Left hindlimb (tissue), 1 donor: ENCODE data around the gene NTN4.
"Not testable (repeated sequence)": the region's sequence is repeated elsewhere in the genome, so short reads cannot be mapped to it uniquely, and the experiment has no call there.

Experiments used
- DNase-seq: peaks from one replicate; pipeline ENCODE4 v3.0.0-alpha.2; 2018

NTN4 gene

DNA sequence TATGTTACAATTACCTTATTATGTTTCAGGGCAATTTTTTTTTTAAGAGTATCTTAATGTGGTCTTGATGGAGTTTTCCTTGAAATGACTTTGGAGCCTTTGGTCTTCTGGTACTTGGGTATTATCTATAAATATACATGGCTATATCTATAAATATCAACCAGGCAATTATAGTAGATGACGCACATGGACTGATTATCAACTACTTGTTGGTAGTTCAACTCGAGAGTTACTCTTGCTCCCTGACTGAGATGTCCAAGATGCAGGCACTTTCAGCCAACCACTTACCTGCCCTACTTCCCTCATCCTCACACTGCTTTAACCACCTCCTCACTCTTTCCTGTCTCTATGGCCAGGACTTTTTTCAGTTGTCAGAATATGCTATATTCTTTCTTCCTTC is 85.4 kb downstream of the NTN4 start:
- no peak for DNase-seq

DNA sequence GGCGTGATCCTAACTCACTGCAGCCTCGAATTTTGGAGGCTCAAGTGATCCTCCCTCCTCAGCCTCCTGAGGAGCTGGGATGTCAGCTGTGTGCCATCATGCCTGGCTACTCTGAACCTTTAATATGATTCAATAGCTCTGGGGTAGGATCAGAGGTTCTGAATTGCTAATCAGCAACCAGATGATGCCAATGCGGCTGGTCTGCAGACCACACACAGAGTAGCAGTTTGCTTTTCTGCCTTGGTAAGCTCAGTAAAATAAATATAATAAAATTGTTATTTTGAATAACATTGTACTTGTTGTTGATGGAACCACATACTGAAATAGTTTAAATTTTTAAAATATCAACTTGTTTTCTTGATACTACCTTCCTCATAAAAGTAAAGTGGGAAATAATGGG is 86.6 kb downstream of the NTN4 start:
- DNase-seq: no peak

DNA sequence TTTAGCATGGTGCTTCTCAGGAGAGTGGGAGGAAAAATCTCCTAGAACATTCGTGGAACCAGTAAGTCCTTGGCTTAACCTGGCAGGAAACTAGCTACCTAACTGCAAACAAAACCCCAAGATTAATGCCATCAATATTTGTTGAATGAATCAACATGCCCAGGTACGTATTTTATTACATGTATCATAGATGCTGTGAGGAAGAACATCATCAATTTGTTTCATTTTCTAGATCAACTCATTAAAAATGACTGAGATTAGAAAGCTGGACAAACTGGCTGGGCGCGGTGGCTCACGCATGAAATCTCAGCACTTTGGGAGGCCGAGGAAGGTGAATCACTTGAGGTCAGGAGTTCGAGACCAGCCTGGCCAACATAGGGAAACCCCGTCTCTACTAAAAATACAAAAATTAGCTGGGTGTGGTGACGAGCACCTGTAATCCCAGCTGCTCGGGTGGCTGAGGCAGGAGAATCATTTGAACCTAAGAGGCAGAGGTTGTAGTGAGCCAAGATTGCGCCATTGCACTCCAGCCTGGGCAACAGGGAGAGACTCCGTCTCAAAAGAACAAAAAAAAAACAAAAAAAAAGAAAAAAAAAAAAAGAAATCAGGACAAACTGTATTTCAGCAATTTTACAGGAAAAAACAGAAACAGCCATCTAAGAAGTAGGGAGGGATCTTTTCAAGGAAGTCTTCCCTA is 88.7 kb downstream of the NTN4 start:
- no peak for DNase-seq

DNA sequence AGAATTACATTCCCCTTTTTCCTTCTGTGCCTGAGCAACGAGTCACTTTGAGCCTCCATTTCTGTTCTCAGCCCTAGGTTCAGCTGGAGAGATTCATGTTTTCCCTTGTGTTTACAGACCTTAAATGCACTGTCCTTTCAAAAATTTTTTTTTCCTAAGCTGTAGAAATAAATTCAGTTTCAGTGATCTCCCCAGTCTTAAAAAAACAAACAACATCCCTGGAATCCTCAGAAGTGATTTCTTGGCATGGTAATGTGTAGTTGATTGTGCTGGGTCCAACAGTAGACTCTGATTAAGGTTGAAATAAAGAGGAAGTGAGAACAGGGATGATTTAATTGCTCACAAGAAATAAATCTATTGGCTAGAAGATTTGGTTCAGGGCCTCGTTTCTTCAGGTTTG is 89.3 kb downstream of the NTN4 start:
- no peak for DNase-seq

DNA sequence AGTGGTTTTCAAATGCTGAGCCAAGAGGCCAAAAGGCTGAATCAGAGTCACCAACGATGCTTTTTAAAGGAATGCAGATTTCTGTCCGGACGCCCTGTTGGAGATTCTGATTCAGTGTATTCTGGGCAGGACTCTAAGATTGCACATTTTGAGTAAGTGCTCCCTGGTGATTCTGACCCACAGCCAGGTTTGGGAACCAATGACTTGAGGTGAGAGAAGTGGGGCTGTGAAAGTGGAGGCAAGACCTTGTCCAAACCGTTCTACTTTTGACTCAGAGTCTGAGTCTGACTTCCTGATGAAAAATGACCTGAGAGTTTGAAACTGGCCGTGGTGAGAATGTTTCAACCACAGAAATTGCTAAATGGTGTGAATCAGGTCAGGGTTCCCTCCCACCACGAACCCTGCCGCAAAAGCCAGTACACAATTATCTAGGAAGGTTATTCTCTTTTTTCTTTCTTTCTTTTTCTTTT is 90.2 kb downstream of the NTN4 start:
- DNase-seq: no peak

DNA sequence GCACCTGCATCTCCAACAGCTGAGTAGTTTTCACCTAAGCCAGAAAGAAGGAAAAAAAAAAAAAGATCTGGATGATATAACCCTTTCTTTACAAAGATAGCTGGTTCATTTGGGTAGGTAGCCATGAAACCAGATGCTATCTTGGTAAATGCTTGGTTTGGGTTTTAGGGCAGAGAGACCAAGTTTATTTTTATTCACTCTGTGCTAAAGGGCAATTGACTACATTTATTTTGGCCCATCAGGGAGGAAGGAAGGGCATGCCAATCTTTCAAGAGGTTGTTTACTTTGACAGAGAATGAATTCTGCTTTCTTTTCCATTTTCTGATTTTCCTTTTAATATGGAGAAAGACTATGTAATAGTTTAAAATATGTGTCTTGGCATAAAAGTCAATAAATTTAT is 91.0 kb downstream of the NTN4 start:
- DNase-seq: no peak

DNA sequence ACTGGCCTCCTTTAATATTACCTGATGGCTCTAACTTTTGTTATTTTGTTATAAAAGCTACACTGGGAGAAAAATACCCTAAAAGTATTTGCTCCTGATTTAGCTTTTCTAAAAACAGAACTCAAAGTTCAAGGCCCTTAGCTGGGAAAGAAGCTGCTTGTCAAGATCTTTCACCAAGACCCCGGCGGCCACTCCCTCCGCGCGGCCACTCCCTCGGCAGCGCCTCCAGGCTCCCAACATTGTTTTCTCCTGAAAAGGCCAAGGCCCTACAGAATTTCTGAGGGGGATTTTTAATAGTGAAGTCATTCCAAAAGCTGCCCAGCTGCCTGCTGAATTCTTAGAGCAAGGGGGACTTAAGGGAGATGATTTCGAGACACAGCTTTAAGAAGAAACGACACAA is 96.4 kb downstream of the NTN4 start:
- no peak for DNase-seq

DNA sequence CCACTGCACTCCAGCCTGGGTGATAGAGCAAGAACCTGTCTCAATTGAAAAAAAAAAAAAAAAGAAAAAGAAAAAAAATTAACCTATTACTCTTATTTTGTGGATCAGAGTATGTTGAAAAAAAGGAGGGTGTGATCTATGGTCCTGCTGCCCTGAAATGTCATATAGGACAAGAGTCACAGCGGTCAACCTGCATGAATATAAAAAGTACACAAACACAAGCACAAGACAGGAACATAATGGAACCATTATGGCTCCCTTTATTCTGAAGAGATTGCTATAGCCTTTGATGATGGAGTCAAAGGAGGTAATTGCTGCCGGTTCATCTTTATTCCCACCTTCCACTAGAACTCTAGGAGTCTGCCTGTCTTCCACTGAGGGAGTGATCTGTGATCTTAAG is 96.9 kb downstream of the NTN4 start:
- DNase-seq: no peak

DNA sequence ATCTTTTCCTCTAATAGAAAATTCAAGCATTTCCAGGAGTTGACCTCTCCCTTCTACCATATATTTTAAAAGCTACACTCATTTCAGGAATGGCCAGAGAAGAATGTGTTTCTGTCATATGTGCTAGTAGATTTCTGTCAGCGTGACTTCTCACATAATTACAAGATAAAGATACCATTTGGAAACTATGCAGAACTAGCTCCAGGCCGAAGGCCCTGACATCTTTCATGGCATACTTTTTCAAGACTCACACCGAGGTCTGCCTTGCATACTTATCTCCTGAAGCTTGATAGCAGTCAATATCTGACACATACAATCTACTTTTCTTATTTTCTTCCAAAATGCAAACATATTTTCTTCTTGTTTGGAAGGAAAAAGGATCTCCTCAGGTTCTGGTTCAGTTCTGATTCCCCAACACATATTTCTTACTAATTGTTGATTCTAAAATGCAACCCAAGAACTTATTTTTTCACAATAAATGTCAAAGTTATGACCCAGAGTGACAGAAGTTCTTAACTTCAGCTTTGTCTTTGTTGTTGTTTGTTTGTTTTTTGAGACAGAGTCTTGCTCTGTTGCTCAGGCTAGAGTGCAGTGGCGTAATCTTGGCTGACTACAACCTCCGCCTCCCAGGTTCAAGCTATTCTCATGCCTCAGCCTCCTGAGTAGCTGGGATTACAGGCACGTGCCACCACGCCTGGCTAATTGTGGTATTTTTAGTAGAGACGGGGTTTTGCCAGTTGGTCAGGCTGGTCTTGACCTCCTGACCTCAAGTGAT is 99.5 kb downstream of the NTN4 start:
- DNase-seq: no peak

DNA sequence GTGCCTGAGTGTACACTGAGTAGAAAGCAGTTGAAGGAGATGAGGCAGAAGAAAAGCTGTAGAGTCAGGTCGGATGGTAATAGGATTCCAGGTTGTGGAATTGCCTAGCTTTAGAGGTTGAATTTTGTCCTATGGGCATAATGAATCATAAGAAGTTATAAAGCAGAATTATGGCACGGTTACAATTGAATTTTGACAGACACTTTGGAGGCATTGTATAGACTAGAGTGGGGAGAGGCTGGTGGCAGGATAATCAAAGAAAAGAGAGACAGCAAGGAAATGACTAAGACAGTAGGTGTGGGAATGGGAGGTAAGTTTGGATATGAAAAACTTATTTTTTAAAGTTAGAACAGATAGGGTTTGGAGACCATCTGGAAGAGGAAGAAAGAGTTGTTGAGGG is 102.6 kb downstream of the NTN4 start:
- no peak for DNase-seq

DNA sequence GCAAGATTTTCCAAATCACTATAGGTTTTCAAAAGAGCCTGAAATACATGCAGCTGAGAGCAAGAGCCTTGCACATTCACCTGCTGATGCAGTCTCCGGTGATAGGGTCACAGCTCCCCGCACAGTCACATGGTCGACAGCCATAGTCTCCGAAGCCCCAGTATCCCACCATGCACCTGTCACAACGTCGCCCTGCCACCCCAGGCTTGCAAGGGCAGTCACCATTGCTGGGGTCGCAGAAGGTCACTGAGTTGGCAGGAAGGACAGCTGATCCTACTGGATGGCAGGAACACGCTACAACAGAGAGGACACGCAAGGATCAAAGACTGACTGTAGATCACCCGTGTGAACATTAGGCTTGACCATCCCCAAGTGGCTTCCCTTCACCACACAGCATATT is 107.1 kb downstream of the NTN4 start:
- DNase-seq: no peak

DNA sequence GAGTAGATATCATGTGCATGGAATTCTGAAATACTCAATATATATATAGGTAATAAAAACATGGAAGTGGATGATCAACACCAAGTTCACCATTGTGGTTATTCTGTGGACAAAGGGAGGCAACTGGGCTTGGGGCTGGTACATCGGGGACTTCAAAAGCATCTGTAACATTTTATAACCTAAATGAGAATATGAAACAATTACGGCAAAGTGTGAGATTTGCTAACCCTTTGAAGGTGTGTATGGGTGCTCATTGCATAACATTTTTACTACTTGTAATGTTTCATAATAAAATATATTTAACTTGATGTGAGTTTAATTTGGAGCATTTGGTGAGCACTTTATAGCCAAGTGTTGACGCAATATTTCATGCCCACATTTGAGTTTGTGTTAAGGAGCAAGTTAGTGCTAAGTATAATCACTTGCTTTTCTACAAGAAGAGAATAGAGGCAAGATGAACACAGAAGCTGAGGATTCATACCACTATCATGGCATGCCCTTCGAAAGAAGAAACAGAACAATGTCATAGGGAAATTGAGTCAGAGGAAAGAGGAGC is 109.3 kb downstream of the NTN4 start:
- DNase-seq: no peak

DNA sequence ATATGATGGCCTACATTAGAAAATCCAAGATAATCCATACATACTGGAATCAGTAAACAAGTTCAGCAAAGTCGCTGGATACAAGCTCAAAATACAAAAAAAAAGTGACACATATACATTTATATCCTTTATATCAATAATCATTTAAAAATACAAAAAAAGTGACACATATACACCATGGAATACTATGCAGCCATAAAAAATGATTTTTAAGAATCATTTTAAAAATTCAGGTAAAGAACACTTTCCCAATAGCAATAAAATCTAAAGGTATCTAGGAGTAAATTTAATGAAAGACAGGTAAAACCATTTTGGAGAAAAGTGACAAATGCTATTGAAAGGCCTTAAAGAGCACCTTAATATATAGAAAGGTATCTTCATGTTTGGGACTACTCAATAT is 111.9 kb downstream of the NTN4 start:
- DNase-seq: no peak

DNA sequence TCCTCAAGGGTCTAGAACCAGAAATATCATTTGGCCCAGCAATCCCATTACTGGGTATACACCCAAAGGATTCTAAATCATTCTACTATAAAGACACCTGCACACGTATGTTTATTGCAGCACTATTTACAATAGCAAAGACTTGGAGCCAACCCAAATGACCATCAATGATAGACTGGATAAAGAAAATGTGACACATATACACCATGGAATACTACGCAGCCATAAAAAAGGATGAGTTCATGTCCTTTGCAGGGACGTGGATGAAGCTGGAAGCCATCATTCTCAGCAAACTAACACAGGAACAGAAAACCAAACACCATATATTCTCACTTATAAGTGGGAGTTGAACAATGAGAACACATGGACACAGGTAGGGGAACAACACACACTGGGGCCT is 112.8 kb downstream of the NTN4 start:
- not testable (repeated sequence) for DNase-seq

DNA sequence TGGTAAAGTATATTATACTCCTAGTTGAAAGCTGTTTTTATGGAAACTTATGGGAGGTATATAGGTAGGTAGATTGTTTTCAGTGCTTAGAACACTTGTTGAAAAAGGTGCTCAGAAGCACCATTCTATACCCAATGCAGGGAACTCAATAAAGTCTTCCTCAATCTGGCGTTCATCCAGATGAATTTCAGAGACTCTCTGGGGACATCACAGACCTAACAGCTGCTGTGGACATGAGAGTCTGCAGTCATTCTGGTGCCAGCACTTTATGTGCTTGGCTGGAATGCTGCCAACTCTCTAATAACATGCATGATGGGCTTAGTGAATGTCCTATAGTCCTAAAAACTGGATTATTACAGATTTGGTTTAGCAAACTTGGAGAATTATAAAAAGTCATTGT is 115.9 kb downstream of the NTN4 start:
- DNase-seq: peak; percentile 51

DNA sequence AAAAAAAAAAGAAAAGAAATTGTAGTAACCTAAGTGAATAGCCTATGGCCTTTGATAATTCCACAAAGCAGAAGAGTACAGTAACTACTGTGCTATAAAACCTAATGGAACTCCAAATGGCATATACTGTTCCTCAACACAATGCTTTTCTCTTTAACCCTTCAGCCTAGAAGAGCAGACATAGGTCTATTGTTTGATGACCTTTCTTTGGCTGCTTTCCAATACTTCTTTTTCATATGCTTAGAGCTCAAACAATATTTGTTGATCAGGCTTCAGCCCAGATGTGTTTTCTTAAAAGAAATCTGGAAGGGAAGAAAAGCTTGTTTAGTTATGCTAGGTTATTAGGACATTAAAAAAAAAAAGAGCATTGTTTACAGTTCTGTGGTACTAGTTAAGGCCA is 116.4 kb downstream of the NTN4 start:
- DNase-seq: no peak

DNA sequence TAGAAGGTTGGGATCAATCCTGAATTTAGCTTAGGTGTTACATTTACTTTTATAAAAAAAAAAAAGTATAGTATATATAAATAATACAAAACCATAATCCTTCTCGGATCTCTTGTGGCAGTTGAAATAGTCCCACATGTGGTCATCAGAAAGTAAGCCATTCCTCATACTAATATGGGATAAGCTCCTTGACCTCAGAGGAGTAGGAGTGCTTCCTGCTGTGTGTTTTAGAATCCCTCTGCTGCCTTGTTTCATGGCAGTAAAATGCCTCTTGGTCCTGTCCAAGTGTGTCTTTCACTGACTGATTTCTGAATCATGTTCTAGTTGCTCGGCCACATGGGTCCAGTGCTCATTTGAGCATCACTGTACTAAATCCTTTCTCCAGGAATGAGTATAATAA is 117.0 kb downstream of the NTN4 start:
- no peak for DNase-seq

DNA sequence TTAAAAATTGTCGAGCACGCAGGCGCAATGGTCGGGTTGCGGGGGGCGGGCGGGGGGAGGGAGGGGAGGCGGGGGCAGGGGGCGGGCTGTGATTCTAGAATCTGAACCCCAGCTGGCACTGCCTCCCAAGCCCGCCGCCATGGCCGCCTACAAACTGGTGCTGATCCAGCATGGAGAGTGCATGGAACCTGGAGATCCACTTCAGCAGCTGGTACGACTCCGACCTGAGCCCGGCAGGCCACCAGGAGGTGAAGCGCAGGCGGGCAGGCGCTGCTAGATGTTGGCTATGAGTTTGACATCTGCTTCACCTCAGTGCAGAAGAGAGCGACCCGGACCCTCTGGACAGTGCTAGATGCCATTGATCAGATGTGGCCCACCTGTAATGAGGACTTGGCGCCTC is 118.4 kb downstream of the NTN4 start:
- no peak for DNase-seq

DNA sequence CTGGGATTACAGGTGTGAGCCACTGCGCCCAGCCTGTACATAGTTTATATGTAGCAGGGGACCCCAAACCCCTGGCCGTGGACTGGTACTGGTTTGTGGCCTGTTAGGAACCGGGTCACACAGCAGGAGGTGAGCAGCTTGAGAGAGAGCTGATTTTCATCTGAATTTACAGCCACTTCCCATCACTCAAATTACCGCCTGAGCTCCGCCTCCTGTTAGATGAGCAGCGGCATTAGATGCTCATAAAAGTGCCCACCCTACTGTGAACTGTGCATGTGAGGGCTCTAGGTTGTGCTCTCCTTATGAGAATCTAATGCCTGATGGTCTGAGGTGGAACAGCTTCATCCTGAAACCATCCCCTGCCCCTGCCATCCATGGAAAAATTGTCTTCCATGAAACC is 119.3 kb downstream of the NTN4 start:
- no peak for DNase-seq

DNA sequence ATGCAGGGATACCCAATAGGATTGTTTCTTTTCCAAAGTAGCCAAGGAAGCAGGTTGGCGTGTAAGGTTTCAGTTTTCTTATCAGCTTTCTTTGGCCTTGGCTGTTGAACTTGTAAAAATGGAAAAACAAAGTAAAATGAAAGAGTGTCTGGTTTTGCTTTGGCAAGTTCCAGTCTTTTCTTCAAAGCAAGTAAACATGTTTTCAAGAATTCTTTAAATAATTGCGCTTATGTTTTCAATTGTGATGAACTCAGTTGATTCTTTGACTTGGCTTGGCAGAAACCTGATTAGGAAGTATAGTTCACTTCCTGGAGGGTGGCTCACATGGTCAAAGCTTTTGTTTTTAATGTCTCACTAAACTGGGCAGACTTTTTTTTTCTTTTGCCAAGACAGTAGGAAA is 127.0 kb downstream of the NTN4 start:
- DNase-seq: no peak

DNA sequence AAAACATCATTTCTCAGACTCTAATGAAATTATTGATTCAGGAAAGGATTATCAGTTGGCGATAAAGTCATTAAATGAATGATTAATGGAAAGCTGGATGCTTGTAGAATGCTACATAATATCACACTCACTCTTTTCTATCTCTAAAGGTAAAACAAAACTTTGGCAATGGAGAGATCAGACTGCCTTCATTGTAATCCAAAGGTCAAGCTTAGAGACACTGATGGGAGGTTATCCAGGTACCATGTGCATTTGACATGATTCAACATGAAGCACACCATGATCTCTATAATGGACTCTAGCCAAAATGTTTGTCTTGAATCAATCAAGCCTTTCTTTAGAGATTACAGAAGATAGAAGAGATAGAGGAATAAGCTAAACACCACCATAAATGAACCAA is 129.2 kb downstream of the NTN4 start:
- no peak for DNase-seq

DNA sequence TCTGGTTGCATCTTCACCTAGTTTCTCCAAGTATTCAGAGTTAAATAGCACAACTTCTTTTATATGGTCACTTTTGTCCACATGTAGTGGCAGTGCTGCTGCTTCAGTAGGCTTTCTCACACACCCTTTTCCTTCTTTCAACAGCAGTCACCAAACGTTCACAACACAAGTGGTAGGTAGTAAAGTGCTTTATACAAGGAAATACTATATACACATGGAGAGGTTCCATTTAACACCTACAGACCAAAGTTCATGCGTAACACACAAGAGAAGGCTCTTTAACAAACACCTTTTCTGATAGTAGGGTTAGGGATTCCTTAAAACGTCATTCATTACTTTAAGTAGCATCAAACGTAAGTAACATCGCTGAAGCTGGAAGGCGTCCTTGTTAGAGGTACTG is 132.2 kb downstream of the NTN4 start:
- DNase-seq: no peak

DNA sequence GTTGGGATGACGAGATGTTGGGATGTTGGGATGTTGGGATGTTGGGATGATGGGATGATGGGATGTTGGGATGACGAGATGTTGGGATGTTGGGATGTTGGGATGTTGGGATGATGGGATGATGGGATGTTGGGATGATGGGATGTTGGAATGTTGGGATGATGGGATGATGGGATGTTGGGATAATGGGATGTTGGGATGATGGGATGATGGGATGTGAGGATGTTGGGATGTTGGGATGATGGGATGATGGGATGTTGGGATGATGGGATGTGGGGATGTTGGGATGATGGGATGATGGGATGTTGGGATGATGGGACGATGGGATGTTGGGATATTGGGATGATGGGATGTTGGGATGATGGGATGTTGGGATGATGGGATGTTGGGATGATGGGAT is 135.9 kb downstream of the NTN4 start:
- not testable (repeated sequence) for DNase-seq

DNA sequence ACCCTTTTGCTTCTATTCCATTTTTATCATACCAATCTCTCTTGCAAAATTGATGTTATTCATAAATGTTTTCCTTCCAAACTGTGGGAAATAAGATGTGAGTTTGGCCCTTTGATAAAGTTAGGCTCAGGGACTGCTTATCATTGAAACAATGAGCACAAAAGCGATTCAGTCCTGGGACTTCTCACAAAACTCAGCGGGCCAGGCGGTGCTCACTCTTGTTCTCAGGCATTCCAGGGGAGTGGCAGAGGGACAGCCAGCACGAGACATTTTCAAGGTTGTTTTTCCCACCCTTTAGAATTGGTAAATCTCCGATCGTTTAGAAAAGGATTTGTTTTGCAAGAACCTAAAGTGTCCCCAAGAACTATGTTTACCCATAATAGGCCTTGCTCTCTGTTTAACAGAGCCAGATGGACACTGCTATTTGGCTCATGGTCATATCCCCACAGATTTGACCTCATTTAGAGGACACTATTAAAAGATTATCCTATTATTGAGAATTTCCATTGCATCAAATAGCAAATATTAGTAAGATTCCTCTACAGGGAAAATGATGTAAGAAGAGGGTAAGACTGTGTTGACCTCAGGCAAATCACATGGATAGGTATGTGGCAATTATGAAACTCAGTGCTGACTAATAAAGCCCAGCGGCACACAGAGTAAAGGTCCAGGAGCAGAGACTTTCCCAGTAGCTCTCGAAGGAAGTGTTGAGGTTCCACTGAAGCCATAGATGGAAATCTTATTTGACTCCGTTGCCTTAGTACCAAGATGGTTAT is 136.6 kb downstream of the NTN4 start:
- DNase-seq: no peak
